ENCODE results near the gene RBCK1.

Gene RBCK1

GRCh38 chr20:373171-373890 lies 34.8 kb upstream of the RBCK1 start:
- peak; percentile 58 for ATAC-seq
- TF ChIP-seq ZNF565 (CRISPR knock-in tag; conservative IDR thresholded peaks at IDR 0.05; ENCODE audit: low read depth) (no peak), ZNF70 (CRISPR knock-in tag; IDR thresholded peaks at IDR 0.05) (no peak), ESRRG (CRISPR knock-in tag; IDR thresholded peaks at IDR 0.05) (no peak), PPARA (CRISPR knock-in tag; IDR thresholded peaks at IDR 0.05; ENCODE audit: borderline replicate concordance) (no peak), CSDC2 (CRISPR knock-in tag; IDR thresholded peaks at IDR 0.05) (no peak), ISL1 (CRISPR knock-in tag; IDR thresholded peaks at IDR 0.05) (no peak), BACH2 (CRISPR knock-in tag; IDR thresholded peaks at IDR 0.05; ENCODE audit: borderline replicate concordance) (no peak), TCF4 (CRISPR knock-in tag; IDR thresholded peaks at IDR 0.05; ENCODE audit: borderline replicate concordance) (no peak), PATZ1 (CRISPR knock-in tag; IDR thresholded peaks at IDR 0.05; ENCODE audit: borderline replicate concordance) (no peak), ZC3H10 (CRISPR knock-in tag; IDR thresholded peaks at IDR 0.05) (no peak), ZNF8 (CRISPR knock-in tag; IDR thresholded peaks at IDR 0.05) (no peak), SNAI2 (CRISPR knock-in tag; IDR thresholded peaks at IDR 0.05) (no peak), GLIS3 (CRISPR knock-in tag; IDR thresholded peaks at IDR 0.05) (no peak), CREB5 (CRISPR knock-in tag; IDR thresholded peaks at IDR 0.05; ENCODE audit: low read depth) (no peak), OSR1 (CRISPR knock-in tag; IDR thresholded peaks at IDR 0.05) (no peak), RARB (CRISPR knock-in tag; IDR thresholded peaks at IDR 0.05) (no peak), ZFP3 (CRISPR knock-in tag; IDR thresholded peaks at IDR 0.05) (no peak), TOX (CRISPR knock-in tag; IDR thresholded peaks at IDR 0.05; ENCODE audit: borderline replicate concordance) (no peak)

- TF ChIP-seq ARNTL (CRISPR knock-in tag; IDR thresholded peaks at IDR 0.05; ENCODE audit: borderline replicate concordance, low read depth) = no peak
- no peak for TF ChIP-seq ZC3H10 (CRISPR knock-in tag; IDR thresholded peaks at IDR 0.05)
- TF ChIP-seq PPARA (CRISPR knock-in tag; IDR thresholded peaks at IDR 0.05; ENCODE audit: borderline replicate concordance) = no peak
- TF ChIP-seq ZNF565 (CRISPR knock-in tag; conservative IDR thresholded peaks at IDR 0.05; ENCODE audit: low read depth) = no peak
- TF ChIP-seq ZNF8 (CRISPR knock-in tag; IDR thresholded peaks at IDR 0.05) = no peak
- no peak for TF ChIP-seq ESRRG (CRISPR knock-in tag; IDR thresholded peaks at IDR 0.05)
- no peak for TF ChIP-seq TSHZ2 (CRISPR knock-in tag; IDR thresholded peaks at IDR 0.05)
- TF ChIP-seq RARB (CRISPR knock-in tag; IDR thresholded peaks at IDR 0.05) = no peak
- no peak for TF ChIP-seq OSR1 (CRISPR knock-in tag; IDR thresholded peaks at IDR 0.05)
- no peak for TF ChIP-seq GLIS3 (CRISPR knock-in tag; IDR thresholded peaks at IDR 0.05)
- TF ChIP-seq ZNF70 (CRISPR knock-in tag; IDR thresholded peaks at IDR 0.05) = no peak
- TF ChIP-seq CREB5 (CRISPR knock-in tag; IDR thresholded peaks at IDR 0.05; ENCODE audit: low read depth) = no peak
- TF ChIP-seq PATZ1 (CRISPR knock-in tag; IDR thresholded peaks at IDR 0.05; ENCODE audit: borderline replicate concordance) = no peak
Observed at GRCh38 chr20:375265-375889, 32.7 kb upstream of the RBCK1 start.

More at GRCh38 chr20:375265-375889, 32.7 kb upstream of the RBCK1 start:
- ATAC-seq = no peak

Measured in SK-N-SH treated with all-trans-retinoic acid at 6 μM for 48 hours (cell line).